GM23338 (cell line): ENCODE measurements around the gene TEX53.

Source experiments
- CREB1 ChIP-seq: fragments of 250-450 bp; sonication (Bioruptor Pico); IDR thresholded peaks from 2 replicates; pipeline ENCODE4 v1.5.0; 2020; ENCODE audit warnings: low read depth, mild to moderate bottlenecking, moderate library complexity
- EZH2 ChIP-seq: fragments of 200-600 bp; sonication (generic); IDR thresholded peaks from one replicate; pipeline ENCODE4 v1.8.0; 2017; ENCODE audit warnings: antibody characterized with exemption, mild to moderate bottlenecking, low read depth; ENCODE audit not compliant: unreplicated experiment
- EZH2phosphoT487 ChIP-seq: fragments of 200-600 bp; sonication (generic); IDR thresholded peaks from one replicate; pipeline ENCODE4 v1.8.1; 2018; ENCODE audit warnings: antibody characterized with exemption; ENCODE audit not compliant: unreplicated experiment
- JUNB ChIP-seq: IDR thresholded peaks from one replicate; pipeline ENCODE4 v1.6.1; 2016; ENCODE audit warnings: antibody characterized with exemption; ENCODE audit not compliant: unreplicated experiment
- POLR2AphosphoS5 ChIP-seq: IDR thresholded peaks from 2 replicates; pipeline ENCODE4 v1.6.1; 2016; ENCODE audit warnings: antibody characterized with exemption, low read depth
- ZNF114 ChIP-seq: fragments of 250-450 bp; sonication (Bioruptor Pico); IDR thresholded peaks from 2 replicates; pipeline ENCODE4 v1.5.0; 2020; ENCODE audit warnings: mild to moderate bottlenecking, moderate library complexity
- TF ChIP-seq, protein P1 (sequence below), 2 experiments: fragments of 200-600 bp in 1 of 2; sonication (generic) in 1 of 2; conservative IDR thresholded peaks; 2 replicates each; pipeline versions ENCODE4 v1.5.1 to v1.6.1; 2016 to 2017; ENCODE audit warnings: antibody characterized with exemption in 2 of 2, low read depth in 2 of 2, mild to moderate bottlenecking in 2 of 2, moderate library complexity in 1 of 2
- TF ChIP-seq, protein P2 (sequence below): fragments of 250-450 bp; sonication (Bioruptor Pico); IDR thresholded peaks from 2 replicates; pipeline ENCODE4 v1.5.0; 2020; ENCODE audit warnings: mild to moderate bottlenecking, moderate library complexity
- TF ChIP-seq, protein P3 (sequence below): IDR thresholded peaks from one replicate; pipeline ENCODE4 v1.6.1; 2018; ENCODE audit warnings: antibody characterized with exemption; ENCODE audit not compliant: unreplicated experiment

- TF ChIP-seq, protein P1, sequence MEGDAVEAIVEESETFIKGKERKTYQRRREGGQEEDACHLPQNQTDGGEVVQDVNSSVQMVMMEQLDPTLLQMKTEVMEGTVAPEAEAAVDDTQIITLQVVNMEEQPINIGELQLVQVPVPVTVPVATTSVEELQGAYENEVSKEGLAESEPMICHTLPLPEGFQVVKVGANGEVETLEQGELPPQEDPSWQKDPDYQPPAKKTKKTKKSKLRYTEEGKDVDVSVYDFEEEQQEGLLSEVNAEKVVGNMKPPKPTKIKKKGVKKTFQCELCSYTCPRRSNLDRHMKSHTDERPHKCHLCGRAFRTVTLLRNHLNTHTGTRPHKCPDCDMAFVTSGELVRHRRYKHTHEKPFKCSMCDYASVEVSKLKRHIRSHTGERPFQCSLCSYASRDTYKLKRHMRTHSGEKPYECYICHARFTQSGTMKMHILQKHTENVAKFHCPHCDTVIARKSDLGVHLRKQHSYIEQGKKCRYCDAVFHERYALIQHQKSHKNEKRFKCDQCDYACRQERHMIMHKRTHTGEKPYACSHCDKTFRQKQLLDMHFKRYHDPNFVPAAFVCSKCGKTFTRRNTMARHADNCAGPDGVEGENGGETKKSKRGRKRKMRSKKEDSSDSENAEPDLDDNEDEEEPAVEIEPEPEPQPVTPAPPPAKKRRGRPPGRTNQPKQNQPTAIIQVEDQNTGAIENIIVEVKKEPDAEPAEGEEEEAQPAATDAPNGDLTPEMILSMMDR (conservative IDR thresholded peaks at IDR 0.05; ENCODE audit: low read depth in 2 of 2), result no peak
- TF ChIP-seq ZNF114, result no peak
- TF ChIP-seq POLR2AphosphoS5, result no peak
- no peak for TF ChIP-seq EZH2
- TF ChIP-seq EZH2phosphoT487, result no peak
- TF ChIP-seq CREB1 (CRISPR knock-in tag), result no peak
- TF ChIP-seq, protein P2, sequence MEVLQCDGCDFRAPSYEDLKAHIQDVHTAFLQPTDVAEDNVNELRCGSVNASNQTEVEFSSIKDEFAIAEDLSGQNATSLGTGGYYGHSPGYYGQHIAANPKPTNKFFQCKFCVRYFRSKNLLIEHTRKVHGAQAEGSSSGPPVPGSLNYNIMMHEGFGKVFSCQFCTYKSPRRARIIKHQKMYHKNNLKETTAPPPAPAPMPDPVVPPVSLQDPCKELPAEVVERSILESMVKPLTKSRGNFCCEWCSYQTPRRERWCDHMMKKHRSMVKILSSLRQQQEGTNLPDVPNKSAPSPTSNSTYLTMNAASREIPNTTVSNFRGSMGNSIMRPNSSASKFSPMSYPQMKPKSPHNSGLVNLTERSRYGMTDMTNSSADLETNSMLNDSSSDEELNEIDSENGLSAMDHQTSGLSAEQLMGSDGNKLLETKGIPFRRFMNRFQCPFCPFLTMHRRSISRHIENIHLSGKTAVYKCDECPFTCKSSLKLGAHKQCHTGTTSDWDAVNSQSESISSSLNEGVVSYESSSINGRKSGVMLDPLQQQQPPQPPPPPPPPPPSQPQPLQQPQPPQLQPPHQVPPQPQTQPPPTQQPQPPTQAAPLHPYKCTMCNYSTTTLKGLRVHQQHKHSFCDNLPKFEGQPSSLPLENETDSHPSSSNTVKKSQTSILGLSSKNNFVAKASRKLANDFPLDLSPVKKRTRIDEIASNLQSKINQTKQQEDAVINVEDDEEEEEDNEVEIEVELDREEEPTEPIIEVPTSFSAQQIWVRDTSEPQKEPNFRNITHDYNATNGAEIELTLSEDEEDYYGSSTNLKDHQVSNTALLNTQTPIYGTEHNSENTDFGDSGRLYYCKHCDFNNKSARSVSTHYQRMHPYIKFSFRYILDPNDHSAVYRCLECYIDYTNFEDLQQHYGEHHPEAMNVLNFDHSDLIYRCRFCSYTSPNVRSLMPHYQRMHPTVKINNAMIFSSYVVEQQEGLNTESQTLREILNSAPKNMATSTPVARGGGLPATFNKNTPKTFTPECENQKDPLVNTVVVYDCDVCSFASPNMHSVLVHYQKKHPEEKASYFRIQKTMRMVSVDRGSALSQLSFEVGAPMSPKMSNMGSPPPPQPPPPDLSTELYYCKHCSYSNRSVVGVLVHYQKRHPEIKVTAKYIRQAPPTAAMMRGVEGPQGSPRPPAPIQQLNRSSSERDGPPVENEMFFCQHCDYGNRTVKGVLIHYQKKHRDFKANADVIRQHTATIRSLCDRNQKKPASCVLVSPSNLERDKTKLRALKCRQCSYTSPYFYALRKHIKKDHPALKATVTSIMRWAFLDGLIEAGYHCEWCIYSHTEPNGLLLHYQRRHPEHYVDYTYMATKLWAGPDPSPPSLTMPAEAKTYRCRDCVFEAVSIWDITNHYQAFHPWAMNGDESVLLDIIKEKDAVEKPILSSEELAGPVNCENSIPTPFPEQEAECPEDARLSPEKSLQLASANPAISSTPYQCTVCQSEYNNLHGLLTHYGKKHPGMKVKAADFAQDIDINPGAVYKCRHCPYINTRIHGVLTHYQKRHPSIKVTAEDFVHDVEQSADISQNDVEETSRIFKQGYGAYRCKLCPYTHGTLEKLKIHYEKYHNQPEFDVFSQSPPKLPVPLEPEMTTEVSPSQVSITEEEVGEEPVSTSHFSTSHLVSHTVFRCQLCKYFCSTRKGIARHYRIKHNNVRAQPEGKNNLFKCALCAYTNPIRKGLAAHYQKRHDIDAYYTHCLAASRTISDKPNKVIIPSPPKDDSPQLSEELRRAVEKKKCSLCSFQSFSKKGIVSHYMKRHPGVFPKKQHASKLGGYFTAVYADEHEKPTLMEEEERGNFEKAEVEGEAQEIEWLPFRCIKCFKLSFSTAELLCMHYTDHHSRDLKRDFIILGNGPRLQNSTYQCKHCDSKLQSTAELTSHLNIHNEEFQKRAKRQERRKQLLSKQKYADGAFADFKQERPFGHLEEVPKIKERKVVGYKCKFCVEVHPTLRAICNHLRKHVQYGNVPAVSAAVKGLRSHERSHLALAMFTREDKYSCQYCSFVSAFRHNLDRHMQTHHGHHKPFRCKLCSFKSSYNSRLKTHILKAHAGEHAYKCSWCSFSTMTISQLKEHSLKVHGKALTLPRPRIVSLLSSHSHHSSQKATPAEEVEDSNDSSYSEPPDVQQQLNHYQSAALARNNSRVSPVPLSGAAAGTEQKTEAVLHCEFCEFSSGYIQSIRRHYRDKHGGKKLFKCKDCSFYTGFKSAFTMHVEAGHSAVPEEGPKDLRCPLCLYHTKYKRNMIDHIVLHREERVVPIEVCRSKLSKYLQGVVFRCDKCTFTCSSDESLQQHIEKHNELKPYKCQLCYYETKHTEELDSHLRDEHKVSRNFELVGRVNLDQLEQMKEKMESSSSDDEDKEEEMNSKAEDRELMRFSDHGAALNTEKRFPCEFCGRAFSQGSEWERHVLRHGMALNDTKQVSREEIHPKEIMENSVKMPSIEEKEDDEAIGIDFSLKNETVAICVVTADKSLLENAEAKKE (CRISPR knock-in tag), result no peak
- TF ChIP-seq, protein P3, sequence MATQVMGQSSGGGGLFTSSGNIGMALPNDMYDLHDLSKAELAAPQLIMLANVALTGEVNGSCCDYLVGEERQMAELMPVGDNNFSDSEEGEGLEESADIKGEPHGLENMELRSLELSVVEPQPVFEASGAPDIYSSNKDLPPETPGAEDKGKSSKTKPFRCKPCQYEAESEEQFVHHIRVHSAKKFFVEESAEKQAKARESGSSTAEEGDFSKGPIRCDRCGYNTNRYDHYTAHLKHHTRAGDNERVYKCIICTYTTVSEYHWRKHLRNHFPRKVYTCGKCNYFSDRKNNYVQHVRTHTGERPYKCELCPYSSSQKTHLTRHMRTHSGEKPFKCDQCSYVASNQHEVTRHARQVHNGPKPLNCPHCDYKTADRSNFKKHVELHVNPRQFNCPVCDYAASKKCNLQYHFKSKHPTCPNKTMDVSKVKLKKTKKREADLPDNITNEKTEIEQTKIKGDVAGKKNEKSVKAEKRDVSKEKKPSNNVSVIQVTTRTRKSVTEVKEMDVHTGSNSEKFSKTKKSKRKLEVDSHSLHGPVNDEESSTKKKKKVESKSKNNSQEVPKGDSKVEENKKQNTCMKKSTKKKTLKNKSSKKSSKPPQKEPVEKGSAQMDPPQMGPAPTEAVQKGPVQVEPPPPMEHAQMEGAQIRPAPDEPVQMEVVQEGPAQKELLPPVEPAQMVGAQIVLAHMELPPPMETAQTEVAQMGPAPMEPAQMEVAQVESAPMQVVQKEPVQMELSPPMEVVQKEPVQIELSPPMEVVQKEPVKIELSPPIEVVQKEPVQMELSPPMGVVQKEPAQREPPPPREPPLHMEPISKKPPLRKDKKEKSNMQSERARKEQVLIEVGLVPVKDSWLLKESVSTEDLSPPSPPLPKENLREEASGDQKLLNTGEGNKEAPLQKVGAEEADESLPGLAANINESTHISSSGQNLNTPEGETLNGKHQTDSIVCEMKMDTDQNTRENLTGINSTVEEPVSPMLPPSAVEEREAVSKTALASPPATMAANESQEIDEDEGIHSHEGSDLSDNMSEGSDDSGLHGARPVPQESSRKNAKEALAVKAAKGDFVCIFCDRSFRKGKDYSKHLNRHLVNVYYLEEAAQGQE, result no peak
- no peak for TF ChIP-seq JUNB
Measured at GRCh38 chr9:114613087-114613486, 44.5 kb downstream of the TEX53 start.
